ENCODE measurements around the gene ASAP3. TPM values are rescaled to one million over a fixed set of nuclear protein-coding genes. Genes with fewer than 3 reads are reported as not detected.

ASAP3 gene
- total and polyA plus RNA-seq, 2 experiments from 2014 or later: 62.0 to 157 TPM

- Histone ChIP-seq H3K36me3 (peaks cover 10% of the 10 kb centered on the region), H3K27ac (no peak overlapping the region), H3K4me1 (ENCODE audit: low read depth) (no peaks in the 10 kb centered on the region), H3K4me3 (no peak overlapping the region), H3K9me3 (ENCODE audit: low read depth) (no peaks in the 10 kb centered on the region), H3K27me3 (no peaks in the 10 kb centered on the region)
- no peak for TF ChIP-seq CTCF (IDR thresholded peaks at IDR 0.05; ENCODE audit: low read depth, low read length)
- DNase-seq (ENCODE audit: low read depth in 1 of 2, low spot score in 1 of 2): no peak
Measured at GRCh38 chr1:23453455-23454000, 30.5 kb downstream of the ASAP3 start.

- Histone ChIP-seq H3K27ac (no peak overlapping the region), H3K4me1 (ENCODE audit: low read depth) (no peaks in the 10 kb centered on the region), H3K4me3 (no peak overlapping the region), H3K36me3 (peaks cover 10% of the 10 kb centered on the region), H3K9me3 (ENCODE audit: low read depth) (no peaks in the 10 kb centered on the region), H3K27me3 (no peaks in the 10 kb centered on the region)
- peak in 1 of 2 donors; percentile 23 for DNase-seq (ENCODE audit: low read depth in 1 of 2, low spot score in 1 of 2)
- TF ChIP-seq CTCF (IDR thresholded peaks at IDR 0.05; ENCODE audit: low read depth, low read length): no peak
Measured at GRCh38 chr1:23452011-23452411, 32.0 kb downstream of the ASAP3 start.

- no peak for DNase-seq (ENCODE audit: low read depth in 1 of 2, low spot score in 1 of 2)
- Histone ChIP-seq H3K9me3 (ENCODE audit: low read depth) (no peaks in the 10 kb centered on the region), H3K27me3 (no peaks in the 10 kb centered on the region), H3K4me3 (no peak overlapping the region), H3K27ac (no peak overlapping the region), H3K4me1 (ENCODE audit: low read depth) (no peaks in the 10 kb centered on the region), H3K36me3 (peaks cover 10% of the 10 kb centered on the region)
- TF ChIP-seq CTCF (IDR thresholded peaks at IDR 0.05; ENCODE audit: low read depth, low read length): no peak
Measured at GRCh38 chr1:23451441-23451840, 32.5 kb downstream of the ASAP3 start.

GRCh38 chr1:23450894-23451293, 33.1 kb downstream of the ASAP3 start:
- Histone ChIP-seq H3K4me1 (ENCODE audit: low read depth) (no peaks in the 10 kb centered on the region), H3K9me3 (ENCODE audit: low read depth) (no peaks in the 10 kb centered on the region), H3K27ac (no peak overlapping the region), H3K4me3 (no peak overlapping the region), H3K27me3 (no peaks in the 10 kb centered on the region), H3K36me3 (peaks cover 10% of the 10 kb centered on the region)
- DNase-seq (ENCODE audit: low read depth in 1 of 2, low spot score in 1 of 2): no peak
- no peak for TF ChIP-seq CTCF (IDR thresholded peaks at IDR 0.05; ENCODE audit: low read depth, low read length)

GRCh38 chr1:23449958-23450357, 34.0 kb downstream of the ASAP3 start:
- no peak for TF ChIP-seq CTCF (IDR thresholded peaks at IDR 0.05; ENCODE audit: low read depth, low read length)
- DNase-seq (ENCODE audit: low read depth in 1 of 2, low spot score in 1 of 2): no peak
- peaks cover 7% of the 10 kb centered on the region for H3K36me3 ChIP-seq

More at GRCh38 chr1:23449958-23450357, 34.0 kb downstream of the ASAP3 start:
- no peak overlapping the region for H3K27ac ChIP-seq
- H3K9me3 ChIP-seq (ENCODE audit: low read depth): no peaks in the 10 kb centered on the region
- H3K27me3 ChIP-seq: no peaks in the 10 kb centered on the region
- H3K4me1 ChIP-seq (ENCODE audit: low read depth): no peaks in the 10 kb centered on the region
- no peak overlapping the region for H3K4me3 ChIP-seq
